ENCODE measurements around the gene FBN1. TPM values are rescaled to one million over a fixed set of nuclear protein-coding genes. Genes with fewer than 3 reads are reported as not detected.

Gene FBN1
- total and polyA plus RNA-seq, 5 donors: 17.9 to 101 (median 63.1) TPM

DNA sequence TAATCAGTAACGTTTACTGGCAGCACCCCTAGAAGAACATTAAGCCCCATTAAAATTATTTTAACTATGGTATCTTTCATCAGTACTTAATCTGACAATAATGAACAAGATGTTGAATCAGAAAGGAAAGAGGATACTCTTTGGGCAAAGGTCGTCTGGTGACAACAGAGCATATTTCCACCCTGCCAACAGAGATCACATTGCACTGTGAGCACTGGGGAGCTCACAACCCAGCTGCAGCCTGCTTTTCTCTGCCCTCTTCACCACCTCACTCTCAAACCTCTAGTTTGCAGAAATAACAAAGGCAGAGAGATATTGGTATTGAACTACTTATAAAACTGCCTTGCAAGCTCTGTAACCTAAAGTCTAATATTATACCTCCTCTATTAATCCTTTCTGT is 130.0 kb downstream of the FBN1 start:
- no peak overlapping the region for H3K27ac ChIP-seq (ENCODE audit: low read length)
- 53% methylated on average over 2 of the region's 2 CpGs for WGBS
- H3K4me3 ChIP-seq (ENCODE audit: low read length): no peak overlapping the region
- ATAC-seq (no peak), DNase-seq (no peak)
- no peaks in the 10 kb centered on the region for H3K27me3 ChIP-seq (ENCODE audit: control insufficient read depth, insufficient read depth)
- no peaks in the 10 kb centered on the region for H3K4me1 ChIP-seq (ENCODE audit: control insufficient read depth, insufficient read depth, low read length)
- intact Hi-C loops (cut with DNase I): loop anchor here in 1 of 4 donors (10.0 kb wide), 1 partner anchor 129 kb away; the partner anchor contains the start of gene FBN1
- no peaks in the 10 kb centered on the region for H3K9me3 ChIP-seq (ENCODE audit: control insufficient read depth, low read length)

DNA sequence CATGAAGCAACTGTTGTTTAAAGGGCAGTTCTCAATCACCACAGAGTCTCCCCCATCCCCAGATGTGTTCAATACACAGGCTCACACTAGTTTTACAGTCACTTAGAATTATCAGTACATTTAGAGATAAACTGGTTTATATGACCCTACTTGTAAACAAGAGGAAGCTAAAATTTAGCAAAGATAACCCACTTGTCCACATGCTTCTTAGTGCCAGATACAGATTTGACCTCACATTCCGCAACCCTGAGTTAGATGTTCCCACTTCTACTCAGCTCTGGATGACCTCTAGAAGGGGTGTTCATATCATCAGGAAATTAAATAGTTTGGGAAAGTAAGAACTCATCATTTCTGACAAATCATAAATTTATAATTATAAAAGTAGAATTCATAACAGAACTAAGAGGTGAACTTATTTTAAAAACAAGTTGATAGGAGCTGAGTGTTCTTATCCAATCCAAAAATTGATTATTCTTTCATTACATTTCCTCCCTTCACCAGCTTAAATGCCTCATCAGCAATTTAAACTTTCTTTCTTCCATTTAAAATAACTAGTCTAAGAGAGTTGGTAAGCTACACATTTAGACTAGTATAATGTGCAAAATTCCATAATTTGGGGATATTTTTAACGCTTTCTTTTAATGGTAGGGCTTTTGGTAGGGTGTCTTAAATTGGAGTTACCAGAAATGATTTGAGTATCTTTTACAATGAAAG is 131.2 kb downstream of the FBN1 start:
- no peak for DNase-seq
- WGBS: 84% methylated on average over 2 of the region's 2 CpGs
- Histone ChIP-seq H3K27ac (ENCODE audit: low read length) (no peak overlapping the region), H3K27me3 (ENCODE audit: control insufficient read depth, insufficient read depth) (no peaks in the 10 kb centered on the region), H3K4me3 (ENCODE audit: low read length) (no peak overlapping the region), H3K4me1 (ENCODE audit: control insufficient read depth, insufficient read depth, low read length) (no peaks in the 10 kb centered on the region), H3K9me3 (ENCODE audit: control insufficient read depth, low read length) (no peaks in the 10 kb centered on the region)
- no peak for ATAC-seq
- intact Hi-C loops (cut with DNase I): loop anchor here in 1 of 4 donors (10.0 kb wide), 1 partner anchor 131 kb away; the partner anchor contains the start of gene FBN1

DNA sequence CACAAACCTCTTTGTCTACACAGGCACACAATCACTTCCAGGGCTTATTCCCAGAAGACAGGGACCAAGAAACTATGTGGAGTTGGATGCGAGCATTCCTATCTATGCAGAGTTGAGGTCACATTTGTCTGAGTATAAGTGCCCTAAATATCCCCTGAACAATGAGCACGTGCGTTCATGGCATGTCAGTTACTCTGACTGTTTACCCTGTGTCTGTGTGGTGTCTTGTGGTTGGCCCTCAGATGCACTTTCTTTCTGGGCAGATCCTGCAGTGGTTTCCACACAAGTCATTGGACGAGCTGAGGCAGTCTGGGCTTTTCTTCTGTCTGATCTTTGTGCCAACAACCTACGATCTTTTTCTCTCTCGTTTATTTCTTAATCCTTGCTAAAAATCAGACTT is 134.5 kb downstream of the FBN1 start:
- Histone ChIP-seq H3K27me3 (ENCODE audit: control insufficient read depth, insufficient read depth) (no peaks in the 10 kb centered on the region), H3K9me3 (ENCODE audit: control insufficient read depth, low read length) (no peaks in the 10 kb centered on the region), H3K4me3 (ENCODE audit: low read length) (no peak overlapping the region), H3K27ac (ENCODE audit: low read length) (no peak overlapping the region), H3K4me1 (ENCODE audit: control insufficient read depth, insufficient read depth, low read length) (no peaks in the 10 kb centered on the region)
- DNase-seq (no peak), ATAC-seq (peak; percentile 63 to 72)
- intact Hi-C loops (cut with DNase I): loop anchor here in 1 of 4 donors (10.0 kb wide), 1 partner anchor 134 kb away; the partner anchor contains the start of gene FBN1
- 62% methylated on average over 6 of the region's 6 CpGs for WGBS

- no peaks in the 10 kb centered on the region for H3K4me1 ChIP-seq (ENCODE audit: control insufficient read depth, insufficient read depth, low read length)
- WGBS: 52% methylated on average over 2 of the region's 2 CpGs
- DNase-seq (no peak), ATAC-seq (peak; percentile 56 to 65)
- no peaks in the 10 kb centered on the region for H3K9me3 ChIP-seq (ENCODE audit: control insufficient read depth, low read length)
- no peaks in the 10 kb centered on the region for H3K27me3 ChIP-seq (ENCODE audit: control insufficient read depth, insufficient read depth)
- no peak overlapping the region for H3K4me3 ChIP-seq (ENCODE audit: low read length)
- intact Hi-C loops (cut with DNase I): no loop called here
- H3K27ac ChIP-seq (ENCODE audit: low read length): no peak overlapping the region
These were observed 138.0 kb downstream of the FBN1 start for GRCh38 chr15:48507416-48508065.

DNA sequence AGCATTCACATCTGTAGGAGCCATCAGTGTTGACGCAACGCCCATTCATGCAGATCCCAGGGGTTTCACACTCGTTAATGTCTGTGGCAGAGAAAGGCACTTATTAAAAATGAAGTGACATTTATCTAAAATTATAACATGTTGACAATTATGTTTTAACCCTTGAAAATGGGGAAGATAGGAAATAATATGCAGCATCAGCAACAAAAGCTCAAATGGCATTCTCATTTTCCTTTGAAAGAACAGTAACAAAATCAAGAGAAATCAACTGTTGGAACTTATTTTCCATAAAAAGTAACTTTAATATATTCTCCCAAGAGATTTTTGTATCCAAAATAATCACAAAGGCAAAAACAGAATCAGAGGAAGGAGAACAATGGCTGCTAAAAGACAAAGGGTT is 140.4 kb downstream of the FBN1 start:
- WGBS: 70% methylated on average over 3 of the region's 3 CpGs
- Histone ChIP-seq H3K9me3 (ENCODE audit: control insufficient read depth, low read length) (no peaks in the 10 kb centered on the region), H3K4me3 (ENCODE audit: low read length) (no peak overlapping the region), H3K27ac (ENCODE audit: low read length) (no peak overlapping the region), H3K27me3 (ENCODE audit: control insufficient read depth, insufficient read depth) (no peaks in the 10 kb centered on the region), H3K4me1 (ENCODE audit: control insufficient read depth, insufficient read depth, low read length) (no peaks in the 10 kb centered on the region)
- no peak for DNase-seq
- ATAC-seq: no peak
- intact Hi-C loops (cut with DNase I): no loop called here

GRCh38 chr15:48501208-48501607 is 144.3 kb downstream of the FBN1 start:
- no peak for DNase-seq
- Histone ChIP-seq H3K4me1 (ENCODE audit: control insufficient read depth, insufficient read depth, low read length) (no peaks in the 10 kb centered on the region), H3K27ac (ENCODE audit: low read length) (no peak overlapping the region), H3K4me3 (ENCODE audit: low read length) (no peak overlapping the region), H3K9me3 (ENCODE audit: control insufficient read depth, low read length) (no peaks in the 10 kb centered on the region), H3K27me3 (ENCODE audit: control insufficient read depth, insufficient read depth) (no peaks in the 10 kb centered on the region)
- 84% methylated on average over 1 of the region's 1 CpG for WGBS
- intact Hi-C loops (cut with DNase I): no loop called here
- no peak for ATAC-seq

DNA sequence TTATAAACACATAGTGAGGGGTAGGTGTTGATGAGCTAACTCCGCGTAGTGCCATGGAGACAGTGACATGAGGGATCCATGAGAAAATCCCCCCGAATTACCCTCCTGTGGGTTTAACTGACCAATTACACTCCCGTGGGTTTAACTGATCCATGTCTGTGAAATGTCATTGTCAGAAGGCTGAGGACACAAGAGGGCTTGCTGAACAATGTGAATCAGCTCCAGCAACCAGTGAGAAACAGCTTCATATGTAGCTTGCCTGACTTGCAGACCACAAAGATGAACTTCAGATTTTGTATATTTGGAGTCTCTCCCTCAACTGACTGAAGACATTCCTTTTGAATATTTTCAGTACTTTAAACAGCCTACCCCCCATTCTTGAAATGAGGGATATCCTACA is 144.9 kb downstream of the FBN1 start:
- H3K9me3 ChIP-seq (ENCODE audit: control insufficient read depth, low read length): no peaks in the 10 kb centered on the region
- H3K27ac ChIP-seq (ENCODE audit: low read length): no peak overlapping the region
- ATAC-seq (no peak), DNase-seq (no peak)
- H3K4me1 ChIP-seq (ENCODE audit: control insufficient read depth, insufficient read depth, low read length): no peaks in the 10 kb centered on the region
- WGBS: 87% methylated on average over 4 of the region's 4 CpGs
- H3K4me3 ChIP-seq (ENCODE audit: low read length): no peak overlapping the region
- intact Hi-C loops (cut with DNase I): no loop called here
- H3K27me3 ChIP-seq (ENCODE audit: control insufficient read depth, insufficient read depth): no peaks in the 10 kb centered on the region

- Histone ChIP-seq H3K4me1 (ENCODE audit: control insufficient read depth, insufficient read depth, low read length) (no peaks in the 10 kb centered on the region), H3K27ac (ENCODE audit: low read length) (no peak overlapping the region), H3K27me3 (ENCODE audit: control insufficient read depth, insufficient read depth) (no peaks in the 10 kb centered on the region), H3K4me3 (ENCODE audit: low read length) (no peak overlapping the region), H3K9me3 (ENCODE audit: control insufficient read depth, low read length) (no peaks in the 10 kb centered on the region)
- no peak for ATAC-seq
- intact Hi-C loops (cut with DNase I): no loop called here
- no peak for DNase-seq
These were observed 145.5 kb downstream of the FBN1 start for GRCh38 chr15:48499978-48500377.

- Histone ChIP-seq H3K9me3 (ENCODE audit: control insufficient read depth, low read length) (no peaks in the 10 kb centered on the region), H3K27ac (ENCODE audit: low read length) (no peak overlapping the region), H3K4me3 (ENCODE audit: low read length) (no peak overlapping the region), H3K4me1 (ENCODE audit: control insufficient read depth, insufficient read depth, low read length) (no peaks in the 10 kb centered on the region), H3K27me3 (ENCODE audit: control insufficient read depth, insufficient read depth) (no peaks in the 10 kb centered on the region)
- ATAC-seq (no peak), DNase-seq (no peak)
- WGBS: 90% methylated on average over 3 of the region's 3 CpGs
- intact Hi-C loops (cut with DNase I): no loop called here
These were observed 146.7 kb downstream of the FBN1 start for GRCh38 chr15:48498828-48499227.

DNA sequence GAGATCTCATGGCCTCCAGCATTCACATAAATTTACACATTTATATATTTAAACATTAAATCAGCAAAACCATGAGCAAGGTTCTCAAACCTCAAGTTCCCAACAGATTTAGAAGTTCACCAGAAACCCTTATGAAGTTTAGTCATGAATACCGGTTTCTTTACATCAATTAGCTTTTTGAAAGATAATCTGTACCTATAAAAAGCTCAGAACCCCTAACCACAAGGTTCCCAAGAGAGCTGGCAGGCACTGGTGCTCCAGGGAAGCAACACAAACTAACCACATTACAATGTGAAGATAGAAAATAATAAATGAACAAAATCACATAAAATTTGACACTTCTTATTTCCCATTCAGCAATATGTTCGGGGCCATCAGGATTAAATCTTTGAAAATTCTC is 150.9 kb downstream of the FBN1 start:
- H3K27me3 ChIP-seq (ENCODE audit: control insufficient read depth, insufficient read depth): no peaks in the 10 kb centered on the region
- DNase-seq (no peak), ATAC-seq (no peak)
- no peak overlapping the region for H3K27ac ChIP-seq (ENCODE audit: low read length)
- H3K4me3 ChIP-seq (ENCODE audit: low read length): no peak overlapping the region
- H3K4me1 ChIP-seq (ENCODE audit: control insufficient read depth, insufficient read depth, low read length): no peaks in the 10 kb centered on the region
- intact Hi-C loops (cut with DNase I): no loop called here
- H3K9me3 ChIP-seq (ENCODE audit: control insufficient read depth, low read length): no peaks in the 10 kb centered on the region
- 77% methylated on average over 2 of the region's 2 CpGs for WGBS

- Histone ChIP-seq H3K9me3 (ENCODE audit: control insufficient read depth, low read length) (no peaks in the 10 kb centered on the region), H3K4me1 (ENCODE audit: control insufficient read depth, insufficient read depth, low read length) (no peaks in the 10 kb centered on the region), H3K4me3 (ENCODE audit: low read length) (no peak overlapping the region), H3K27me3 (ENCODE audit: control insufficient read depth, insufficient read depth) (no peaks in the 10 kb centered on the region), H3K27ac (ENCODE audit: low read length) (no peak overlapping the region)
- 63% methylated on average over 4 of the region's 4 CpGs for WGBS
- DNase-seq: no peak
- no peak for ATAC-seq
- intact Hi-C loops (cut with DNase I): no loop called here
These were observed 151.7 kb downstream of the FBN1 start for GRCh38 chr15:48493763-48494225.
